ENCODE measurements around the gene SPEN.

SPEN gene

DNA sequence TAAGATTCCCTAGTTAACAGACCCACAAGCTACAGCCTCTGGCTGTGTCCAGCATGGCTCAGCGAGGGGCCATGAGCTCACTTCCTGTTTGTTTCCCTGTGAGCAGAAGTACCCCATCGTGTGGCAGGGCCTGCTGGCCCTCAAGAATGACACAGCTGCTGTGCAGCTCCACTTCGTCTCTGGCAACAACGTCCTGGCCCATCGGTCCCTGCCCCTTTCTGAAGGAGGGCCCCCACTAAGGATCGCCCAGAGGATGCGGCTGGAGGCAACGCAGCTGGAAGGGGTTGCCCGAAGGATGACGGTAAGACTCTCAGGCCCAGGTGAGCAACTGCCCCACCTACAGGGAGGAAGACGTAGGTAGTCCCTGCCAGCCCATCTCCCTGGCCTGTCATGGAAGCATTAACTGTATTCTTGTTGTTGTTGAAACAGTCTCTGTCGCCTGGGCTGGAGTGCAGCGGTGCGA lies 90.2 kb downstream of the SPEN start:
- no peak for DNase-seq (ENCODE audit: low read depth)

DNA sequence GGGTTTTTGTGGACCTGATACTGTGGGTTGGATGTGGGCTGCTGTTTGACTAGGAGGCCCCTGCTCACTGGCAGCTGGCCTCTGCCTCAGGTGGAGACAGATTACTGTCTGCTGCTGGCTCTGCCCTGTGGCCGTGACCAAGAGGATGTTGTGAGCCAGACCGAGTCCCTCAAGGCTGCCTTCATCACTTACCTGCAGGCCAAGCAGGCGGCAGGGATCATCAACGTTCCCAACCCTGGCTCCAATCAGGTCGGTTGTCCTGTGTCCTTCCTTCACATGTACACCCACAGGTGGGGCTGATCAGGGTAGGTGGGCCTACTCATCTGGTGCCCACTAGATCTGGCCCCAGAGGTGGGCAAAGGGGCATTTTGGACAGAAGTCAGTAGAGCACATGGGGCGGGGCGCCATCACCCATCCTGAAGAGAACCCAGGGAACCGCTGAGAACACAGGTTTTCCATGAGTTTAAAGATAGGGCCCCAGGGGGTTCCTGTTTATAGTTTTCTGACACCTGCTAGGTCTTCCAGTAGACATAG lies 91.2 kb downstream of the SPEN start:
- DNase-seq (ENCODE audit: low read depth), result no peak

GRCh38 chr1:15939181-15940109 lies 91.9 kb downstream of the SPEN start:
- DNase-seq (ENCODE audit: low read depth), result no peak

- DNase-seq (ENCODE audit: low read depth), result no peak
These were observed 92.9 kb downstream of the SPEN start for GRCh38 chr1:15940110-15941043.

GRCh38 chr1:15941044-15941840 lies 93.7 kb downstream of the SPEN start:
- no peak for DNase-seq (ENCODE audit: low read depth)

DNA sequence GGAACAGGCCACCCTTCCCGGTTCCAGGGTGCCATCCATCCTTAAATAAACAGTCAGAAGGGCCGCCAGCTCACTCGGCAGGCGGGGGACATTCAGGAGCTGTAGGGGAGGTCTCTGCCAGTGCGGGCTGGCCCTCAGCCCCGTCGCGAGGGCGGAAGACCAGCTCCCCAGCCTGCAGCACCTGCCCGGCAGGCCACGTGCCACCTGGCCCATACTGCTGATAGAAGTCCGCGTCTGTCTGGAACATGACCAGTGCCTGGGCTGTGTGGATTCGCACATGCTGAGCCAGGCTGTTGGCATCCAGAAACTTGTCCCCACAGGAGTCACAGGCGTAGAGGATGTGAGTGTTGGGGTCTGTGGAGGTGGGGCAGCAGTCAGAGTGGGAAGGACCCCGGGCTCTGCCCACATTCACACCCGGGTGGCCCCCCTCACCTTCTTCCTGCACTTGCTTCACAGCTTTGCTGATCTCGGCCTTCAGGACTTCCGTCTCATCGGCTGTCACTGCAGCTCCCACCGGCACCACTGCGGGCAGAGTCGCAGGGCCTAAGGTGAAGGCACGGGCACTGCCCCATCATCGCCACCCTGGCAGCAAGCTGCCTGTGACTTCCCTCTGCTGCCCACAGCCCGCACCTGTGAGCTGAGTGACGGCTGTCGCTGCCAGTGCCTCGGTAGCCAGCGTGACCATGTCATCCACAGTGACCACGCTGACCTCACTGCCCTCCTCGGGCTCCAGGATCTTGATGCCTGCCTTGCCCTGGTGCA lies 94.6 kb downstream of the SPEN start:
- no peak for DNase-seq (ENCODE audit: low read depth)

- DNase-seq (ENCODE audit: low read depth), result no peak
These were observed 95.3 kb downstream of the SPEN start for GRCh38 chr1:15942661-15943327.

GRCh38 chr1:15943328-15943991 lies 96.0 kb downstream of the SPEN start:
- no peak for DNase-seq (ENCODE audit: low read depth)

GRCh38 chr1:15943992-15944307 lies 96.4 kb downstream of the SPEN start:
- DNase-seq (ENCODE audit: low read depth), result no peak

GRCh38 chr1:15944308-15945010 lies 97.0 kb downstream of the SPEN start:
- DNase-seq (ENCODE audit: low read depth), result no peak

DNA sequence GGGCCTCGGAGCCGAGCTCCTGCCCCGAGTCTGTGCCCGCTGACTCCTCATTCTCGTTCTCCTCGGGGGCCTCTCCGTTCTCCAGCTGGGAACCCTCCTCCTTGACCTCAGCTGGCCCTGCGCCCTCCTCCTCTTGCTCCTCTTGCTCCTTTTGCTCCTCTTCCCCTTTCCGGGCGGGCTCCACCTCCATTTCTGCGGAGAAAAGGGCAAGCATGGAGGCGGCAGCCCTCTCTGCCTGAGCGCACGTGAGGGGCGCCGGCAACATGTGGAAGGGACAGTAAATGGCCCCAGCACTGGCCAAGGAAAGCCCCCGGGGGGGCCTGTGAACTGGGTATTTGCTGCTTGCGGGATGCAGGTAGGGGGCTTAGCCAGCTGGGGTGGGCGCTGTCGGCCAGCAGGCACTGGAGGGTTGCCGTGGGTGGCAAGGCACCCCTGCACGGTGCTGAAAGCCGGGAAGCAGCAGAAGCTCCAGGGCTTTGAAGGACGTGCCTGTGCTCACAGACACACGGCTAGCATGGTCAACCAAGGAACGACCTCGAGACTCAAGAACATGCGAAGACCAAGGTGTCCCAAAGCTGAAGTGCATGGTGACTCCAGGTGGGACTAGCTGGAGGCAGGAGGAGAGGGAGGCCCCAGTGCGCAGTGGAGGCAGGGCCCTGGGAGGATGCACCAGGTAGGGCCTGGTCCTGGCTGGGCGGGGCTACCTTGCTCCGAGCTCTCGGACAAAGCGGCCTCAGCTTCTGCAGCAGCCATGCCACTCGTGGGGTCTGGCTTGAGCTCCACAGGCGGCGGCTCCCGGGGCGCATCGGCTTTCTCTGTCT lies 97.7 kb downstream of the SPEN start:
- no peak for DNase-seq (ENCODE audit: low read depth)

DNA sequence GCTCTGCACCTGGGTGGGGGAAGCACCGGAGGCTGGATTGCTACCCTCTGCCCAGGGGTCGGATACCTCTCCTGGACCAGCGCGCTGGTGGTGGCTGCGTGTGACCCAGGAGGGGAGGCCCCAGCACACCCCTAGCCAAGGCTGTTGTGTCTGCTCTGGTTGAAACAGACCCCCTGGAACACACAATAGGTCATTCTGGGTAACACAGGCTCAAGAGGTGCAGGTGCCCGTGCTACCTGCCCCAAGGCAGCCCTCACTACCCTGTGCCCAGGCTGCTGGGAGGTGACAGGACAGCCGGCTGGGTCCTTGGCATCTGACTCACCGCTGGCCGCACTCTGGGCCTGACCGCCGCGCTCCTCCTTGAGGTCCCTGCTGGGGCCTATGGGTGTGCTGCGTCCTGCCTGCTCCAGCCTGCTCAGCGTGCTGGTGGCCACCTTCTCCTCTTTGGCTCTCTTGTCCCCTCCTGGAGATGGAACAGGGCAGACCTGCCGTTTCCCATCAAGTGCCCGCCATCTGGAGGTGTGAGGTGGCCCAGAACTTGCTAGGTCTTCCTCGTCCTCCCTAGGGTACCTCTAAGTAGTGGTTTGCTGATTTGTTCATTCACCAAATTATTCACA lies 98.4 kb downstream of the SPEN start:
- no peak for DNase-seq (ENCODE audit: low read depth)

DNA sequence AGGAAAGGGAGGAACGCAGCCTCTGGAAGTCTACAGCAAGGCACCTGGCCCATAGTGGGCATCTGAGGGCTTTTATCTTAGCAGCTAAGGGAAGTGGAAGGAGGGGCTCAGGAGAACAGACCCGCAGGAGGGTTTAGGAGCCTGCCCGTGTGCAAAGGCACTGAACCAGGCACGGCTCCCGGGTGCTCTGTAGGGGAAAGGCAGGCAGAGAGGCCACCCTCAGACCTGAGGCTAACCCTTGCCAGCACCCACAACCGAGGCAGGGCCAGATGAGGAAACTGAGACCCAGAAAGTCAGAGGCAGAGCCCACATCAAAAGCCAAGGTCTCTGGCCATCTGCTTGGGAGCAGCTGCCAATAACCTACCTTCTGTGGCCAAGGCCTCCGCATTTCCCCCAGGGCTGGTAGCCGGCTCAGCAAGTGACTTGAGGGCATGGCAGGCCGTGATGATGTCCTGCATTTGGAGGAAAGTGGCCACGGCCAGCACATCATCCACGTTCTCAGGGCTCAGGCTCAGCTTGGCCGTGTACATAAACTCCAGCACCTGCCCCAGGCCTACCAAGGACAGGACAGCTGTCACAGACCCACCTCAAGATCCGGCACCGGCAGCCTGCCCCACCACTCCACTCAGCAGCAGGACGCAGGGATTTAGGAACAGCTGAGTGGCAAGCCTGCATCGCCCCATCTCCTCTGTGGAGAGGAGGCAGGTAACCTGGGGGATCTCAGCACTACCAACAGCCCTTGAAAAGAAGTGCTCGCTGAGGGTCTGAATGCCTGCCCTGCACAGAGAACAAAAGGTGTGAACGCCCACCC lies 99.3 kb downstream of the SPEN start:
- no peak for DNase-seq (ENCODE audit: low read depth)

DNA sequence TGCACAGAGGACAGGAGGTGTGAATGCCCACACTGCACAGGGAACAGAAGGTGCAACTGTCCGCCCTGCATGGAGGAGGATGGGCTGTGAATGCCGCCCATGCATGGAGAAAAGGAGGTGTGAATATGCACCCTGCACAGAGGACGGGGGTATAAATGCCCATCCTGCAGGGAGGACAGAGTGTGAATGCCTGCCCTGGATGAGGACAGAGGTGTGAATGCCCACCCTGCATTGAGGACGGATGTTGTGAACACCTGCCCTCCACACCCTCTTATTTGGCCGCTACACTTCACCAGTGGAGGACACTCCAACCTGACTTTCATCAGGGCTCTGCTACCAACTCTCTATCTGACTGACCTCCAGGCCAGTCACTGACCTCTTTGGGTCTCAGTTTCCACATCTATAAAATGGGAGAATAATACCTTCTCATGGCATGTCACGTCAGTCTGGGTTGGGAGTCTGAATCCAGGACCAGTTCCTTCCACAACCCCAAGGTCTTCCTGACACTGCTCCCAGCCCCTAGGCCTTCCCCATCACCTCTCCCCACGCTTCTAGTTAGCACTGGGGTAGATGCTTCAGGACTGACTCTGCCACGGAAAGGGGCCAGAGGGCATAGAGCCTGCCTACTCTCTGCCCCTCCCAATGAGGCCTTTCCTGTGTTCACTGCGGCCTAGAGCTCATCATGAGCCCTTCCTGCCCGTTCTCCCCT lies 100.0 kb downstream of the SPEN start:
- DNase-seq (ENCODE audit: low read depth), result no peak

DNA sequence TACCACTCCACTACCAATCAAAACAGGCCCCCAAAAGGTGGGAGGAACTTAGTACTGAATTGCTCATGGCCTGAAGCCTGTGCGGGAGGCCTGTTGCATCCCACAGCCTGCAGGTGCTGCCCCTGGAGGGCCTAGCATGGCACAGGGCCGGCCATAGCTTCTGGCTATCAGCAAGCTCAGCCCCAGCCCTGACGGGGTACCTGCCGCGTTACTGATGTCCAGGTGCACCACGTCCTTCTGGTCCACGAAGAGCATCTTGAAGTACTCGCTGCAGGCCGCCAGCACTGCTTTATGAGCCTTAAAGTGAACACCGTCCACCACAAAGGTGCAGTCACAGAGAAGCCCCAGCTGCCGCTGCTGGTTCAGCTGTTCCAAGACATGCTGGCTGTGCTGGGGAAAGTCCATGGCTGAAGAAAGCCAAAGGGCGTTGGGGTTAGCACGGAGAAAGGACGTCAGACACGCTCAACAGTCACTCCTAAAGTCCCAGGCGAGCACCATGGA lies 100.6 kb downstream of the SPEN start:
- no peak for DNase-seq (ENCODE audit: low read depth)
